Fibroblast of villous mesenchyme (primary cell): ENCODE results near the gene SLIT3. TPM values are rescaled to one million over a fixed set of nuclear protein-coding genes. Genes with fewer than 3 reads are reported as not detected.

Source experiments
- DNase-seq: peaks from one replicate; pipeline ENCODE4 v3.0.0-alpha.2; 2010; ENCODE audit warnings: low read depth
- H3K4me3 ChIP-seq: 2 replicates; pipeline ENCODE4 v1.5.1; 2011; ENCODE audit warnings: low read depth, mild to moderate bottlenecking, low read length
- total RNA-seq: library from RNA; depleted of rRNA; stranded (reverse); fragments of >200 nt; gene quantifications from 2 replicates; pipeline ENCODE4 v1.2.3, GENCODE V29; 2012
- TF ChIP-seq, protein P1 (sequence below): IDR thresholded peaks from 2 replicates; pipeline ENCODE4 v1.5.1; 2012; ENCODE audit warnings: low read depth, mild to moderate bottlenecking, low read length; ENCODE audit not compliant: insufficient read depth

Gene SLIT3
- total RNA-seq, 1 donor = under 0.01 TPM

DNA sequence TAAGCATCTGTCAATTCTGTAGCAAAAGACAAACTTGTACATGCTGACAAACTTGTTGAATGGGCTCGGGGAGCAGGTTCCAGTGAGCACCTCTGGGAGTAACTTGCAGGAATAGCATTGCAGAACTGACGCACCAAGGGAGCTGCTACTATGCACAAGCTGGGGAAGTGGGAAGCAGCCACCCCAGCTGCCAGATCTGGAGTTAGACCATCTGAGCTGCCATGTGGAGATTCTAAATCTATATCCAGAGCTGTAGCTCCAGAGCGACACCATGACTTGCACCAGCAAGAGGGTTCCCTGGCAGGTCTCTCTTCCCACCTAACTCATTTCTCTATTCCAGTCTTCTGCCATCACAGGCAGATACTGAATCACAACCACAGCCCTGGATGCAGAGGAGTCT lies 375.8 kb downstream of the SLIT3 start:
- TF ChIP-seq, protein P1, sequence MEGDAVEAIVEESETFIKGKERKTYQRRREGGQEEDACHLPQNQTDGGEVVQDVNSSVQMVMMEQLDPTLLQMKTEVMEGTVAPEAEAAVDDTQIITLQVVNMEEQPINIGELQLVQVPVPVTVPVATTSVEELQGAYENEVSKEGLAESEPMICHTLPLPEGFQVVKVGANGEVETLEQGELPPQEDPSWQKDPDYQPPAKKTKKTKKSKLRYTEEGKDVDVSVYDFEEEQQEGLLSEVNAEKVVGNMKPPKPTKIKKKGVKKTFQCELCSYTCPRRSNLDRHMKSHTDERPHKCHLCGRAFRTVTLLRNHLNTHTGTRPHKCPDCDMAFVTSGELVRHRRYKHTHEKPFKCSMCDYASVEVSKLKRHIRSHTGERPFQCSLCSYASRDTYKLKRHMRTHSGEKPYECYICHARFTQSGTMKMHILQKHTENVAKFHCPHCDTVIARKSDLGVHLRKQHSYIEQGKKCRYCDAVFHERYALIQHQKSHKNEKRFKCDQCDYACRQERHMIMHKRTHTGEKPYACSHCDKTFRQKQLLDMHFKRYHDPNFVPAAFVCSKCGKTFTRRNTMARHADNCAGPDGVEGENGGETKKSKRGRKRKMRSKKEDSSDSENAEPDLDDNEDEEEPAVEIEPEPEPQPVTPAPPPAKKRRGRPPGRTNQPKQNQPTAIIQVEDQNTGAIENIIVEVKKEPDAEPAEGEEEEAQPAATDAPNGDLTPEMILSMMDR = no peak
- H3K4me3 ChIP-seq = no peak overlapping the region
- DNase-seq = no peak

DNA sequence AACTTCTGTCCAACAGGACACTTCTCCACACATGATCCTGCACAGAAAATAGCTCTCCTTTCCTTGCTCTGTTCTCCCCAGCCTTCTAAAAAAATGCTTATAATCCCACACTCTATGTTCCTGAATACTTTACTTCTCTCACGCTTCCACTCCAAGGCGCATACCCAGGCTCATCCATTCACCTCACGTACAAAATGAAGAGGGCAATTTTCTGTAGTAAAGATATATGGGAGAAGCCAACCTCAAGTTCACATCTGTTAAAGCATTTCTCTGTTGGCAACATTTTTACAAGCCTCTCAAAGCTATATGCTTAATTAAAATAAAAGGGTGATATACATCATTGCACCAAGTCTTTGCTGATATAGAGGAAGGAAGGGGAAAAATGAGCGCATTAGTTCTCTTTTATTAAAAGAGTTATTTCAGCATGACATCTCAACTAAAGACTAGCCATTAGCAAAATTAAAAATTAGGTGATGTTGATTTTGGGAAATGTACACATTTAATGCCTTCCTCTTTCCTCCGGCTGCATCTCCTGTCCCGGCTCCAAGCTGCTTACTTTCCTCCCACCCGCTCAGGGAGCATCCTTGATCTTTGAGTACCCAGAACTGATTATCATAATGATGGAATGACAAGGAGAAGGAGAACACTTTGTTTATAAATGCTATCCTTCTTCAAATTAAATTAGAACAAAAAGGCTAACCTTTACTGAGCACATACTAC lies 379.6 kb downstream of the SLIT3 start:
- TF ChIP-seq, protein P1 = no peak
- H3K4me3 ChIP-seq = no peak overlapping the region

DNA sequence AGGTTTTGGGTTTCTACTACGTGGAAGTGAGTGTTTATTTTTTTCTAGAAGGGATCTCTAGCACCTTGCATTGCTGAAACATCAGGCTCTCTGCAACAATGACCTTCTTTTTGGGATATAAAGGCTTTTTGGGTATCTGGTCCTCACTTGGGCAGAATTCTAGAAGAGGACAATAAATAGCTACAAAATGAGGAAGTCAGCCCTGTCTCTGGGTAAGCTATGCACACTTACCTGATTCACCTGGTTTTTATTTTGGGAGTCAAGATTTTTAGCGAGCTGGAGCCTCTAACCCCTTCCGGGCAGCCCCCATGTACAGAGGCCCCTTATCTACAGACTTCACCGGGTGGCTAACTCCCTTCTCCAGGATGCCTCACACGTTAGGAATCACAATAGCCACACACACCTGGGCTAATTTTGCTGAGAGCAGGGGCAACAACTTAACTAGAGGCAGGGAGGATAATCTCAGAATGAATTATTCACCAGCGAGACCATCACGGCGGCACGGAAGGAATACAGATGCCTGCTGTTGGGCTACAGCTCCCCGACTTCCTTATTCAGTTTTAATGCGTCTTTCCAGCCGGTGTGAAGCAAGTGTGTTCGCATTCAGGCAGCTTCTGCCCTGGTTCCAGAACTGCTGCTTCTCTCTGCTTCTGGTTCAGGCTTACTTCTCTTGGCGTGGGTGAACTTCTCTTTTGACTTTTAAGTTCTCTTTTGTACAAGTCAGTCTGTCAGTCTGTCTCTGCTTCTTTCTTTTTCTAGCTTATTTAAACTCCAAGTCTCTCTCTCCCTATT lies 380.7 kb downstream of the SLIT3 start:
- TF ChIP-seq, protein P1 = no peak
- no peak overlapping the region for H3K4me3 ChIP-seq
- no peak for DNase-seq

More for the DNA sequence above, 379.6 kb downstream of the SLIT3 start:
- DNase-seq = no peak

DNA sequence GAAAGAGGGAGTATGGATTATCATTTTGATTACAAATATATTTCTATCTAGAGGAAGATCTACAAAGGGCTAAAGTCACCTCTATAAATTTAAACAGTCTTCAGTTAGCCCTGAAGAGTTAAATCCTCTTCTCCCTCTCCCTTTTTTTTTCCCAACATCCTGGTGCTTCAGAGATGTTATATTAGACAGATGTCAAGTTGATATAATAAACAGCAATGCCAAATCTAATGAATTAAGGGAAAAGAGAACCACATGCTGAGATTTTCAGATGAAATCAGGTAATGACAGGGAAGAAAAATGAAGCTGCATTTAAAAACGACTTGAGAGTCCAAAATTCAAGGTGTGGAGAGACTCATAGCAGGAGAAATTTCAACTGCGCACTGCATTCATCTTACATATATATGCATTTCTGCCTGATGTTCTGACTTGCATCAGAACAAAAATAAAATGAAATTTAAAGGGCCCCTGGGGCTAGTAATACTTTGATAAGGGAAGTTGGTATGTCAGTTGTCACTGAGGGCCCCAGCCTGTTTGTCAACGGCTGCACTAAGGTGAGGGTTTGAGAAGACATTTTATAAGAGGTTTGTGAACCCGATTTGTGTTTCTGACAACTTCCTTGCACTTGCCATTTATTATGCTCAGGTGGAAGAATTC lies 382.9 kb downstream of the SLIT3 start:
- TF ChIP-seq, protein P1 = no peak

DNA sequence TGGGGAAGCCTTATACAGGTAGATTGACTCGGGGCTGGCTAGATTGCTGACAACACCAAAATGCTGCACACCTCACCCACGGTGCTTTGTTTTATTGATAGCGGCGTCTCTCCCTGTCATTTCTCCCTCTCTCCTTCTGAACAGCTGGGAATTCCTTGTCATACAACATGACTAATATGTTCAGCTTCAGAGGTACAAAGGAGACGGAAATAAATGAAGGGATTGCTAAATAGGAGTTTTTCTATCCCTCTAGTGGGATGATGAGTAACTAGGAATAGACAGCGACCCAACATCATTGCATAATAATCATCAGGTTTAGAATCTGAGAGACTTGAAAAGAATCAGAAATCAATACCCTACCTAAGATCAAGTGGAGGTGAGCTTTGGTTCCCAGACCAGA lies 384.1 kb downstream of the SLIT3 start:
- peak; percentile 5 for DNase-seq
- no peak overlapping the region for H3K4me3 ChIP-seq

More for the DNA sequence above, 382.9 kb downstream of the SLIT3 start:
- no peak overlapping the region for H3K4me3 ChIP-seq
- DNase-seq = no peak

DNA sequence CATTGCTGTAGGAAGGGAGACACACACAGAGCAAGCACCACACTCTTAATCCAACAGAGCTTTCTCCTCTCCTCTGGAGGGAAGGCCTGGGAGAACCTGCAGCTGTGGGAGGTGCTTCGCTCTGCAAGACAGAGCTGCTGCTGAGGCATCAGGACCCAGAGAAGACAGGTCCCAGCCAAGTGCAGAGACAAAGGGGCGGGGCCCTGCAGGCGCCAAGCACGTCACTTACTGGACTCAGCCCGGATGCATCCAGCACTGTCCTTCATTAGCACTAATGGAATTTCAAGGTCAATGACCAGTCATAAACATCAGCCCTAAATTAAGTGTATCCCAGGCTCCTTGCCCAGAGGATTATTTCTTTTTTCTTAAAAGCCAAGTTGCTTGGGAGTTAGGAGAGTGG lies 384.7 kb downstream of the SLIT3 start:
- H3K4me3 ChIP-seq = no peak overlapping the region
- DNase-seq = peak; percentile 48
- TF ChIP-seq, protein P1 = no peak

More for the DNA sequence above, 384.1 kb downstream of the SLIT3 start:
- TF ChIP-seq, protein P1 = no peak
